Transverse colon (tissue), 4 donors: ENCODE data around the gene OLR1. TPM values are rescaled to one million over a fixed set of nuclear protein-coding genes. Genes with fewer than 3 reads are reported as not detected.
"Not testable (repeated sequence)": the region's sequence is repeated elsewhere in the genome, so short reads cannot be mapped to it uniquely, and the experiment has no call there.

ENCODE experiments used
- DNase-seq: peaks from one replicate; pipeline ENCODE4 v3.0.0-alpha.2; 2019
- H3K27ac ChIP-seq, 4 donors: fragments of 200-600 bp; sonication (generic); 2 replicates each; pipeline ENCODE4 v1.5.1; 2016 to 2018; ENCODE audit warnings: inconsistent platforms in 4 of 4
- H3K27me3 ChIP-seq: fragments of 200-600 bp; sonication (generic); 2 replicates; pipeline ENCODE4 v1.5.1; 2017; ENCODE audit warnings: inconsistent platforms
- H3K36me3 ChIP-seq, 4 donors: fragments of 200-600 bp; sonication (generic); 2 replicates each; pipeline ENCODE4 v1.5.1; 2017 to 2019; ENCODE audit warnings: inconsistent platforms in 4 of 4
- H3K4me1 ChIP-seq, 4 donors: fragments of 200-600 bp; sonication (generic); 2 replicates each; pipeline ENCODE4 v1.5.1; 2017 to 2020; ENCODE audit warnings: inconsistent platforms in 4 of 4
- H3K4me3 ChIP-seq, 4 donors: fragments of 200-600 bp; sonication (generic); 1 replicate in 1 of 4; 2 replicates in 3 of 4; pipeline versions ENCODE4 v1.5.1 to v1.6.1; 2017 to 2019; ENCODE audit warnings: inconsistent platforms in 4 of 4
- H3K9me3 ChIP-seq, 2 donors: fragments of 200-600 bp; sonication (generic); 2 replicates each; pipeline ENCODE4 v1.5.1; 2017 to 2019; ENCODE audit warnings: inconsistent platforms in 2 of 2
- EP300 ChIP-seq: sonication (generic); formaldehyde crosslinking; IDR thresholded peaks from one replicate; pipeline ENCODE4 v1.6.1; 2017; ENCODE audit warnings: antibody characterized with exemption, low read depth
- POLR2A ChIP-seq: fragments of 450-650 bp; IDR thresholded peaks from one replicate; pipeline ENCODE4 v1.6.1; 2016; ENCODE audit warnings: antibody characterized with exemption, mild to moderate bottlenecking, moderate library complexity
- POLR2AphosphoS5 ChIP-seq, 3 donors: sonication (generic); formaldehyde crosslinking; IDR thresholded peaks; one replicate each; pipeline ENCODE4 v1.6.1; 2016; ENCODE audit warnings: antibody characterized with exemption in 3 of 3
- WGBS, 2 donors: methylation state at CpG; one replicate each; pipeline ENCODE4 v1.1.5; 2018; ENCODE audit warnings: low coverage in 1 of 2; 5-methylcytosine and 5-hydroxymethylcytosine counted together
- in situ Hi-C, 4 donors: fragments of 200-750 bp; cut with MboI; loops; one replicate each; pipeline versions ENCODE4 v1.15.0 to v1.15.1; 2017; ENCODE audit warnings: low sequenced_read_pairs in 3 of 4, low pct_ligation_motif_present in 1 of 4, low pct_unique_long_range_greater_than_20kb in 1 of 4
- intact Hi-C: fragments of 100-400 bp; cut with DNase I; formaldehyde crosslinking; loops from one replicate; pipeline ENCODE4 v1.15.1; 2023; ENCODE audit warnings: low total_unique reads
- total RNA-seq, 4 donors: library from RNA; depleted of rRNA; stranded (reverse); fragments of >200 nt; gene quantifications; one replicate each; pipeline ENCODE4 v1.1.0, GENCODE V29; 2016
- TF ChIP-seq, protein P1 (sequence below), 5 experiments: fragments of 200-600 bp in 3 of 5; fragments of 450-650 bp in 2 of 5; sonication (generic) in 3 of 5; IDR thresholded peaks; 1 replicate in 2 of 5; 2 replicates in 3 of 5; pipeline ENCODE4 v1.5.1; 2016 to 2017; ENCODE audit warnings: antibody characterized with exemption in 5 of 5, inconsistent platforms in 3 of 5, mild to moderate bottlenecking in 2 of 5, moderate library complexity in 1 of 5

OLR1 gene
- under 1 TPM in 1 of 4 donors, not detected in 3; 0.96 TPM for total RNA-seq

- no peak within 1 kb of the TSS for H3K27ac ChIP-seq
- no peaks in the 10 kb centered on the region for H3K27me3 ChIP-seq
- H3K4me3 ChIP-seq, result no peak within 1 kb of the TSS
- no peaks in the 10 kb centered on the region for H3K36me3 ChIP-seq
- intact Hi-C loops (no loop called here), in situ Hi-C loops (no loop called here)
- H3K4me1 ChIP-seq, result peaks cover 0 to 18% (median 7%) of the 10 kb centered on the region in 4 donors
- DNase-seq, result no peak
- 74 to 92% methylated on average over 7 of the region's 7 CpGs for WGBS, 2 donors
- no peak for TF ChIP-seq POLR2A
- TF ChIP-seq POLR2AphosphoS5 (IDR thresholded peaks at IDR 0.05), result no peak
- no peak for TF ChIP-seq EP300
- TF ChIP-seq, protein P1, sequence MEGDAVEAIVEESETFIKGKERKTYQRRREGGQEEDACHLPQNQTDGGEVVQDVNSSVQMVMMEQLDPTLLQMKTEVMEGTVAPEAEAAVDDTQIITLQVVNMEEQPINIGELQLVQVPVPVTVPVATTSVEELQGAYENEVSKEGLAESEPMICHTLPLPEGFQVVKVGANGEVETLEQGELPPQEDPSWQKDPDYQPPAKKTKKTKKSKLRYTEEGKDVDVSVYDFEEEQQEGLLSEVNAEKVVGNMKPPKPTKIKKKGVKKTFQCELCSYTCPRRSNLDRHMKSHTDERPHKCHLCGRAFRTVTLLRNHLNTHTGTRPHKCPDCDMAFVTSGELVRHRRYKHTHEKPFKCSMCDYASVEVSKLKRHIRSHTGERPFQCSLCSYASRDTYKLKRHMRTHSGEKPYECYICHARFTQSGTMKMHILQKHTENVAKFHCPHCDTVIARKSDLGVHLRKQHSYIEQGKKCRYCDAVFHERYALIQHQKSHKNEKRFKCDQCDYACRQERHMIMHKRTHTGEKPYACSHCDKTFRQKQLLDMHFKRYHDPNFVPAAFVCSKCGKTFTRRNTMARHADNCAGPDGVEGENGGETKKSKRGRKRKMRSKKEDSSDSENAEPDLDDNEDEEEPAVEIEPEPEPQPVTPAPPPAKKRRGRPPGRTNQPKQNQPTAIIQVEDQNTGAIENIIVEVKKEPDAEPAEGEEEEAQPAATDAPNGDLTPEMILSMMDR (IDR thresholded peaks at IDR 0.05), result no peak
- no peaks in the 10 kb centered on the region for H3K9me3 ChIP-seq
Observed at GRCh38 chr12:10171973-10172728, at the start of gene OLR1. Gene OLR1 (minus strand): TSS chr12:10172132. CDS start chr12:10172077, 55 bp downstream.

GRCh38 chr12:10220398-10221077, 48.6 kb upstream of the OLR1 start:
- H3K4me3 ChIP-seq, result no peak overlapping the region
- peak overlapping the region; percentile 4 to 49 (median 13) for H3K27ac ChIP-seq
- intact Hi-C loops (no loop called here), in situ Hi-C loops (no loop called here)
- peaks cover 0 to 41% (median 17%) of the 10 kb centered on the region in 4 donors for H3K36me3 ChIP-seq
- peak; percentile 41 for DNase-seq
- TF ChIP-seq POLR2A (no peak), EP300 (no peak), POLR2AphosphoS5 (IDR thresholded peaks at IDR 0.05) (peak; percentile 8 to 68 (median 48))
- TF ChIP-seq, protein P1 (IDR thresholded peaks at IDR 0.05), result no peak
- WGBS, 2 donors, result 53 to 75% methylated on average over 6 to 8 of the region's 8 CpGs
- H3K27me3 ChIP-seq, result no peaks in the 10 kb centered on the region
- H3K9me3 ChIP-seq, result no peaks in the 10 kb centered on the region
- peaks cover 0 to 10% (median 5%) of the 10 kb centered on the region in 4 donors for H3K4me1 ChIP-seq

DNA sequence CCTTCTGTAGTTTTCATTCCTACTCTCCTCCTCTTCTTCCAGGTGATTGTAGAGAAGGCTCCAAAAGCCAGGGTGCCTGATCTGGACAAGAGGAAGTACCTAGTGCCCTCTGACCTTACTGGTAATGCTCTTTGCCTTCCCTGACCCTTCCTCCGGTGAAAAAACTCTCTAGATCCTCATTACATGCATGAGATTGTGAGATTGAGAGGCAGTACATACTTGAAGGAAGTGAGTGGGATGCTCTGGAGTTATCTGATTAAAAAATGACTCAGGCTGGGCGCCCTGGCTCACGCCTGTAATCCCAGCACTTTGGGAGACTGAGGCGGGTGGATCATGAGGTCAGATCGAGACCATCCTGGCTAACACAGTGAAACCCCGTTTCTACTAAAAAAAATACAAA, 46.1 kb upstream of the OLR1 start:
- Histone ChIP-seq H3K36me3 (peaks cover 0 to 40% (median 17%) of the 10 kb centered on the region in 4 donors), H3K27me3 (no peaks in the 10 kb centered on the region), H3K4me1 (peaks cover 0 to 27% (median 17%) of the 10 kb centered on the region in 4 donors), H3K27ac (no peak overlapping the region), H3K4me3 (no peak overlapping the region), H3K9me3 (no peaks in the 10 kb centered on the region)
- intact Hi-C loops (no loop called here), in situ Hi-C loops (no loop called here)
- TF ChIP-seq, protein P1 (IDR thresholded peaks at IDR 0.05), result no peak
- TF ChIP-seq POLR2A, result no peak
- TF ChIP-seq EP300, result no peak
- TF ChIP-seq POLR2AphosphoS5 (IDR thresholded peaks at IDR 0.05), result no peak
- DNase-seq, result no peak
- 60 to 89% methylated on average over 1 to 6 of the region's 6 CpGs for WGBS, 2 donors

GRCh38 chr12:10215946-10216345, 44.0 kb upstream of the OLR1 start:
- H3K27me3 ChIP-seq, H3K9me3 ChIP-seq, H3K27ac ChIP-seq, H3K4me3 ChIP-seq, DNase-seq, intact Hi-C loops, in situ Hi-C loops: not testable (repeated sequence)
- peaks cover 0 to 20% (median 8%) of the 10 kb centered on the region in 4 donors for H3K36me3 ChIP-seq
- H3K4me1 ChIP-seq, result peaks cover 0 to 29% (median 20%) of the 10 kb centered on the region in 4 donors
- WGBS, 2 donors, result 69 to 82% methylated on average over 9 to 13 of the region's 13 CpGs
